NT2/D1 (cell line): ENCODE measurements around the gene CLK1.

Experiments used
- YY1 ChIP-seq: IDR thresholded peaks from 2 replicates; pipeline ENCODE4 v1.6.1; 2011; ENCODE audit not compliant: insufficient read length, insufficient read depth
- ZNF274 ChIP-seq: IDR thresholded peaks from 2 replicates; pipeline ENCODE4 v1.6.1; 2011; ENCODE audit warnings: mild to moderate bottlenecking, low read depth, low read length

GRCh38 chr2:200843993-200844948, 20.2 kb downstream of the CLK1 start:
- TF ChIP-seq YY1 (no peak), ZNF274 (no peak)
